Effector memory CD4-positive, alpha-beta T cell (primary cell): Measurements from ENCODE around the gene POLR2J.

Source experiments
- DNase-seq, 3 donors: peaks; one replicate each; pipeline ENCODE4 v3.0.0-alpha.2; 2020
- H3K27ac ChIP-seq: 2 replicates; pipeline ENCODE4 v1.7.0; 2013; ENCODE audit warnings: mild to moderate bottlenecking, low read length, moderate library complexity; ENCODE audit not compliant: insufficient read depth, poor library complexity, severe bottlenecking
- H3K27me3 ChIP-seq: replicated peaks from 2 replicates; pipeline ENCODE4 v1.7.0; 2013; ENCODE audit warnings: mild to moderate bottlenecking, low read length; ENCODE audit not compliant: insufficient read depth, control insufficient read depth, poor library complexity, severe bottlenecking
- H3K36me3 ChIP-seq: 2 replicates; pipeline ENCODE4 v1.7.0; 2013; ENCODE audit warnings: mild to moderate bottlenecking, low read length, moderate library complexity; ENCODE audit not compliant: control insufficient read depth, insufficient read depth
- H3K4me1 ChIP-seq: 2 replicates; pipeline ENCODE4 v1.7.0; 2013; ENCODE audit warnings: low read length, mild to moderate bottlenecking; ENCODE audit not compliant: control insufficient read depth, insufficient read depth, poor library complexity, severe bottlenecking
- H3K4me3 ChIP-seq: 2 replicates; pipeline ENCODE4 v1.7.0; 2013; ENCODE audit warnings: low read length, low read depth, mild to moderate bottlenecking; ENCODE audit not compliant: insufficient read depth, poor library complexity, severe bottlenecking
- H3K9me3 ChIP-seq: 2 replicates; pipeline ENCODE4 v1.7.0; 2013; ENCODE audit warnings: mild to moderate bottlenecking, low read length, moderate library complexity; ENCODE audit not compliant: control insufficient read depth

POLR2J gene

GRCh38 chr7:102426268-102427018, 52.3 kb downstream of the POLR2J start:
- no peaks in the 10 kb centered on the region for H3K9me3 ChIP-seq
- H3K4me1 ChIP-seq: peaks cover 56% of the 10 kb centered on the region
- H3K27ac ChIP-seq: peak overlapping the region; percentile 98
- H3K4me3 ChIP-seq: peak overlapping the region; percentile 41
- no peaks in the 10 kb centered on the region for H3K27me3 ChIP-seq
- no peaks in the 10 kb centered on the region for H3K36me3 ChIP-seq
- DNase-seq: peak; percentile 53 to 62 (median 55)

- DNase-seq: peak; percentile 81 to 85 (median 82)
- Histone ChIP-seq H3K27ac (peak overlapping the region; percentile 98), H3K27me3 (no peaks in the 10 kb centered on the region), H3K4me3 (peak overlapping the region; percentile 41), H3K4me1 (peaks cover 53% of the 10 kb centered on the region), H3K9me3 (no peaks in the 10 kb centered on the region), H3K36me3 (no peaks in the 10 kb centered on the region)
These were observed 53.0 kb downstream of the POLR2J start for GRCh38 chr7:102425639-102426267.

- Histone ChIP-seq H3K4me1 (peaks cover 48% of the 10 kb centered on the region), H3K27ac (peak overlapping the region; percentile 98), H3K27me3 (no peaks in the 10 kb centered on the region), H3K4me3 (no peak overlapping the region), H3K9me3 (no peaks in the 10 kb centered on the region), H3K36me3 (no peaks in the 10 kb centered on the region)
- DNase-seq: no peak
These were observed 53.9 kb downstream of the POLR2J start for GRCh38 chr7:102424787-102425218.

- Histone ChIP-seq H3K27ac (no peak overlapping the region), H3K27me3 (no peaks in the 10 kb centered on the region), H3K9me3 (no peaks in the 10 kb centered on the region), H3K4me1 (peaks cover 41% of the 10 kb centered on the region), H3K4me3 (no peak overlapping the region), H3K36me3 (peaks cover 5% of the 10 kb centered on the region)
- no peak for DNase-seq
These were observed 54.6 kb downstream of the POLR2J start for GRCh38 chr7:102424129-102424551.
